Stimulated activated CD8-positive, alpha-beta memory T cell treated with anti-CD3 and anti-CD28 coated beads, Interleukin-15, amount 100 ng/mL, for 48 hours (primary cell): ENCODE results near the gene ADGRG6.
"Not testable (repeated sequence)": the region's sequence is repeated elsewhere in the genome, so short reads cannot be mapped to it uniquely, and the experiment has no call there.

Source experiments
- DNase-seq, 2 donors: peaks; one replicate each; pipeline ENCODE4 v3.0.0-alpha.2; 2020; ENCODE audit warnings: low read depth in 2 of 2

Gene ADGRG6

GRCh38 chr6:142301651-142302391 is at the start of gene ADGRG6:
Gene ADGRG6 (plus strand): TSS chr6:142302007. CDS start chr6:142302330, 323 bp downstream.
- DNase-seq, result peak; percentile 27 to 44

- no peak for DNase-seq
Measured at GRCh38 chr6:142254513-142254912, 47.3 kb upstream of the ADGRG6 start.

- DNase-seq, result no peak
Measured at GRCh38 chr6:142255785-142256184, 46.0 kb upstream of the ADGRG6 start.

- no peak for DNase-seq
Measured at GRCh38 chr6:142258305-142258704, 43.5 kb upstream of the ADGRG6 start.

- no peak for DNase-seq
Measured at GRCh38 chr6:142258757-142259156, 43.0 kb upstream of the ADGRG6 start.

GRCh38 chr6:142260748-142261147 is 41.1 kb upstream of the ADGRG6 start:
- DNase-seq, result no peak

- DNase-seq, result no peak
Measured at GRCh38 chr6:142262231-142262630, 39.6 kb upstream of the ADGRG6 start.

- DNase-seq, result no peak
Measured at GRCh38 chr6:142265476-142265875, 36.3 kb upstream of the ADGRG6 start.

- DNase-seq, result no peak
Measured at GRCh38 chr6:142266060-142266459, 35.7 kb upstream of the ADGRG6 start.

GRCh38 chr6:142271476-142271875 is 30.3 kb upstream of the ADGRG6 start:
- DNase-seq, result no peak

- no peak for DNase-seq
Measured at GRCh38 chr6:142274656-142275055, 27.2 kb upstream of the ADGRG6 start.

GRCh38 chr6:142275236-142276006 is 26.4 kb upstream of the ADGRG6 start:
- DNase-seq, result no peak

- no peak for DNase-seq
Measured at GRCh38 chr6:142276256-142276655, 25.6 kb upstream of the ADGRG6 start.

- DNase-seq, result no peak
Measured at GRCh38 chr6:142279350-142280180, 22.2 kb upstream of the ADGRG6 start.

GRCh38 chr6:142280265-142280664 is 21.5 kb upstream of the ADGRG6 start:
- no peak for DNase-seq

GRCh38 chr6:142280927-142281326 is 20.9 kb upstream of the ADGRG6 start:
- no peak for DNase-seq

GRCh38 chr6:142283138-142283537 is 18.7 kb upstream of the ADGRG6 start:
- not testable (repeated sequence) for DNase-seq

GRCh38 chr6:142284419-142284818 is 17.4 kb upstream of the ADGRG6 start:
- no peak for DNase-seq

GRCh38 chr6:142285235-142286087 is 16.3 kb upstream of the ADGRG6 start:
- no peak for DNase-seq

- DNase-seq, result no peak
Measured at GRCh38 chr6:142286088-142286409, 15.8 kb upstream of the ADGRG6 start.

- no peak for DNase-seq
Measured at GRCh38 chr6:142289687-142290086, 12.1 kb upstream of the ADGRG6 start.
